T47D (cell line): Measurements from ENCODE around the gene STYX.
A peak's percentile ranks its signal among the peaks of the same experiment; 100 is the strongest.

ENCODE experiments used
- DNase-seq, 2 experiments: peaks; one replicate each; pipeline versions ENCODE4 v3.0.0 to v3.0.0-alpha.2; 2011 to 2012; ENCODE audit warnings: low read depth in 1 of 2, low spot score in 1 of 2
- JUND ChIP-seq: IDR thresholded peaks from 2 replicates; pipeline ENCODE4 v1.6.1; 2012; ENCODE audit warnings: low read depth
- in situ Hi-C: cut with HindIII; loops from 2 replicates; pipeline ENCODE4 v1.10.0; 2016; ENCODE audit warnings: low sequenced_read_pairs, low pct_unique_long_range_greater_than_20kb

Gene STYX

DNA sequence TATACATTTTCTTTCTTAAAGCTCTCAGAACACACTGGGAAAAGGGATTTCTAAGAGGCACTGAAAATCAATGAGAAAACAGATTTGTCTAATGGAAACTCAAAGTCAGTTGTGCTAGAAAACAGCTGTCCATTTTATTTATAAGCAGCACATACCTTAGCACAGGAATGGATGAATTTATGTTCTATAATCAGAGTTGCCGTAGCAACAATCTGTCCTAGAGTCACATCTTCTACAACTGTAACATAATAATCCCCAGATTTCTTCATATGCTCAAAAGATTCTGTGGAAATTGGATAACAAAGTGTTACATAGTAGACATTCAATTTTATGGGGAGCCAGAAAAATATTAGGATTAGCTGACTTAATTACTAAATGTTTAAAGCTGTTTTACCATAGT, 51.7 kb downstream of the STYX start:
- DNase-seq: no peak
- TF ChIP-seq JUND: no peak
- in situ Hi-C loops: no loop called here

DNA sequence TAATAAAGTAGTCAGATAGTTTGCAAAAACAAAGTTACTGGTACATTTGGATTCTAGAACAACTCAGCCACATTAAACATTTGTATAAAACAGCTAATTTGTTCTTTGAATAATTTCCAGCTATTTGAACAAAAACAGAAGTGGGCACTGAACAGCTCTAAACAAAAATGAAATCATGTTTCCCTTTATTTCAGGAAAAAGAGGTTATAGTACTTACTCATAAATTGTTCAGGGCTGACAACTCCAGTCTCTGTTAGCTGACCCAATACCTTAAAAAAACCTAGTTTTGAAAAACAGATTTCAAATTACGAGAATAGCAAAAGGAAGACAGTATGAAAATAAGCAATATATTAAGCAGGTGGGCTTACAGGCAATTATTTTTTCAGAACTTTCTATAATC, 53.2 kb downstream of the STYX start:
- in situ Hi-C loops: no loop called here
- no peak for DNase-seq
- TF ChIP-seq JUND: no peak

DNA sequence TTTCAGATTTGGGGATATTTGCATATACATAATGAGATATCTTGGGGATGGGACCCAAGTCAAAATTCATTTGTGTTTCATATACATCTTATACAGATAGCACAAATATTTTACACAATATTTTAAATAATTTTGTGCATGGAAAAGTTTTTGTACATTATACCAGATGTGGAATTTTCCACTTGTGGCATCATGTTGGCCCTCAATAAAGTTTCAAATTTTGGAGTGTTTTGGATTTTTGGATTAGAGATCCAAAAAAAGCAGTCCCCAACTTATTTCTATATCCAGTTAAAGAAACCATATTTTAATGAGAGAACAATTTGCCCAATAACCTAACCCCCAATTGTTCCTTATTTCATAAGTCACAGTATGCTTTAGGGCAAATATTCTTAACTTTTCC, 56.9 kb downstream of the STYX start:
- TF ChIP-seq JUND: no peak

DNA sequence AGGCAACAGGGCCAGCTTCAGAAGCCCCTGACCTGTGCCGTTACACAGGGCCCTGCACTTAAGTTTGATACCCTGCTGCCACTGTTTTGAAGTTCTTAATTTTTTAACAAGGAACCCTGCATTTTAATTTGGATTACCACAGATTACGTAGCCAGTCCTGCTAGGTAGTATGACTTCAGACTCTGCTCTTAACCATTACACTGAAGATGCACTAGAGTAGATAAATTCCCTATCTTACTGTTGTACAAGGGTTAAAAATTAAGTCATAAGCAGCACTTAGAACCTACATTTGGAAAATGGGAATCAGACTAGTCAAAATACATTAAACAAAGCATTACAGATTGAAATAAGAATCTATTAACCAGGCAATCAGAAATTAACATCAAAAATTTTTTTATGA, 59.2 kb downstream of the STYX start:
- TF ChIP-seq JUND: no peak
- no peak for DNase-seq
- in situ Hi-C loops: no loop called here

More for the DNA sequence above, 56.9 kb downstream of the STYX start:
- in situ Hi-C loops: no loop called here
- no peak for DNase-seq

DNA sequence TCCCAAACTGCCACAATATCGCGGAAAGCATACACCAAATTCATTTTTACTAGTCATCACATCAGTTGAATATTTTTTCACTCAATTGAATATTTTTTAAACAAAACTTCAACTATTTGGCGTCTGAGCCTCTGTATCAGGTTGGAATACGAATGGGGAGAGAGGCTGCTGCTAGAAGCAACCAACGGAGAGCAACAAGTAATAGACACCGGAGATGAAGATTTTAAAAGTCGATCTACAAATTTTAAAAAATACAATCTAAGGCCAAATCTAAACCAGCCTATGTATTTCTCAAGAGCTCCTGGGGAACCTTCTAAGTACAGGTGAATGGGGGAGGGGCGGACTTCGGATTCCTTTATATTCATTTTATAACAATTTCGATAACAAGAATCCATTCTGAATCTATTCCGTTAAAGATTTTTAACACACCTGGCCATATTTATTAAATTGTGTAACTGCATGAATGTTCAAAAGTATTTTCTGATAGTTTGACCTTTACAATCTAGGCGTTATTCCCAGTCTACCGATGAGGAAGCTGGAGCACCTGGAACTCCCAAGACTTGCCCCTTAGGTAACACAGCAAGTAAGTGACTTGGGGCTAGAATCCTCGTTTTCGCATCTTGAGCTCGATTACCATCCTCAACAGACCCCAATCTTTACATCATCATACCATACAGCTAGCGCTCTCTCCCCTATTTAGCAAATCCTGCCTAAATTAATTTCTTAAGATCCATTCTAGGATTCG, 60.2 kb downstream of the STYX start:
- in situ Hi-C loops: no loop called here
- DNase-seq: peak; percentile 28 to 44
- TF ChIP-seq JUND: no peak

DNA sequence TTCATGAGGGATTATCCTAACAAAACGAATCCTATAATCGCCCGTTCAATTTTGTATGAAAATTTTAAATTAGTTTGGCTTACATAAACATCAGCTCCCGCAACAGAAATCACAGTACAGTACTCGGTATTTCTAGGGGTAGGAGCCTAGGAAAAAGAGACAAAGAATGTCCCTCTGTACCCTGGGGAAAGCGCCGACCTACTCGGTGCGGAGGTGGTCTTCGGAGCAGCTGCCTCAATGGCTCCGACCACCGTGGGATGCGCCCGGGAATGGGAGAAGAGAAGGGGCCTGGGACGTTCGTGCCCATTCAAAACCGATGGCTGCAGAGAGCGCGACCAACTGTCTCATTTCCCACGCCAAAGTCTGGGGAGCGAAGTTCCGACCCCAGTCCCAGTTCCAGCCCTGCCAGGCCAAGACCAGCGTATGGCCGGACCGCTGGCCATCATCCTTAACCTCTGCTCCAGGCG, 60.8 kb downstream of the STYX start:
- DNase-seq: no peak
- in situ Hi-C loops: no loop called here
- TF ChIP-seq JUND: no peak

DNA sequence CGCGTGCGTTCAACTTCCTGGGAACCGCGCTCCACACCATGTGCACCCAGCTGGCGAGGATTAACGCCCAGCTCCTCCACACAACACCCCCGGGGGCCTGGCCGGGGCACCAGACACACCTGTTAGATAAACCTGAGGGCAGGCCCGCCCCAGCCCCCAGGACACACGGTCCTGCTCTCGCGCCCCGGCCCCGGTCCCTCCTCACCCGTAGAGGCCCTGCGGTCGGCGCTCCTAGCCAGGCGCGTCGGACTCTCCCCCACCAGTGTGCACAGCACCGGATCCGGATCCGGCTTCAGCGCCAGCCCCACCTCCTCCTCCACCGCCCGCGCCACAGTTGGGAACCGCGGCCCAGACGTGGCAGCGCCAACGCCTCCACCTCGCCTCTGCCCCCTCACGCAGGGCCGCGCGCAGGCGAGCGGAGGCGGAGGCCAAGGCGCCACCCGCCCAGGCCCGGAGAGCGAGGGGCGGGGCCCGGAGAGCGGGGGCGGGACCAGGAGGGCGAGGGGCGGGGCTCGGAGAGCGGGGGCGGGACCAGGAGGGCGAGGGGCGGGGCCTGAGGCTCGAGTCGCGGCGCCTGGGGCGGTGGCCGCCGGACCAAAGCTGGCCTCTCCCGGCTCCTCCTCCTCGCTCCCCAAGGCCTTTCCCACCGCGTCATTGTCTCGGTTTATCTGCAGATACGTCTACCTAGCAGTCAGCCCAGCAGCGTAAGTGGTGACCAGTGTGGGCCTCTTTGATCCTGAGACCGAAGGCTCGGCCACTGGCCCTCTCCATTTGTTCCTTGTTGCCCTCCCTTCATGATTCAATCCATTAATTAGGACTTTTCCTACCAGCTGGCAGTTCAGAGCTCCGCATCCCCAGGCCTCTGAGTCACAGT, 61.5 kb downstream of the STYX start, which contains the start of gene GNPNAT1:
GNPNAT1 (minus strand) TSS at position 385 of the 874 bp plus-strand sequence. CDS start 6,957 bp downstream, outside the sequence.
- in situ Hi-C loops: no loop called here
- DNase-seq: peak; percentile 89 to 98
- no peak for TF ChIP-seq JUND

DNA sequence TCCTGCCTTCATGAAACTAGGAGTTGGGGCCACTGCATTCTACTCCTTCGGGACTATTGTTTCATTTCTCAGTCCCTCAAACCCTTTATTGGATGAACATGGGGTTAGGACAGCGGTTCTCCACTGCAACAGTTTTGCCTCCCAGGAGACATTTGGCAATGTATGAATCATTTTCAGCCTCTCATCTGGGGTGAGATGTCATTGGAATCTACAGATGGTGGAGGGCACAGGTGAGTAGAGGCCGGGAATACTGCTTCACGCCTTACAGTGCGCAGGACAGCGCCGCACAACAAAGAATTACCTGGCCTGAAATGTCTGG, 62.1 kb downstream of the STYX start:
- in situ Hi-C loops: no loop called here
- no peak for DNase-seq
- no peak for TF ChIP-seq JUND

DNA sequence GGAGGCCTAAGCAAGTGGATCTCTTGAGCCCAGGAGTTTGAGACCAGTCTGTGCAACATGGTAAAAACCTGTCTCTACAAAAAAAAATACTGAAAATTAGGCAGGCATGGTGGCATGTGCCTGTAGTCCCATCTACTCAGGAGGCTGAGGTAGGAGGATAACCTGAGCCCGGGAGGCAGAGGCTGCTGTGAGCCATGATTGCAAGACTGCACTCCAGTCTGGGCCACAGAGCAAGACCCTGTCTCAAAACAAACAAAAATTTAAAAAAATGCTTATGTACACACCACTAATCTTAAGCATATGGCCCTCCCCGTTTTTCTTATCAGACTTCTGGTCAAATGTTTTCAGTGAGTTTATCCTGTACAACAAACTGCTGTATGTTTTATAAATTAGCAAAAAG, 63.1 kb downstream of the STYX start:
- DNase-seq: no peak
- in situ Hi-C loops: no loop called here
- TF ChIP-seq JUND: no peak

DNA sequence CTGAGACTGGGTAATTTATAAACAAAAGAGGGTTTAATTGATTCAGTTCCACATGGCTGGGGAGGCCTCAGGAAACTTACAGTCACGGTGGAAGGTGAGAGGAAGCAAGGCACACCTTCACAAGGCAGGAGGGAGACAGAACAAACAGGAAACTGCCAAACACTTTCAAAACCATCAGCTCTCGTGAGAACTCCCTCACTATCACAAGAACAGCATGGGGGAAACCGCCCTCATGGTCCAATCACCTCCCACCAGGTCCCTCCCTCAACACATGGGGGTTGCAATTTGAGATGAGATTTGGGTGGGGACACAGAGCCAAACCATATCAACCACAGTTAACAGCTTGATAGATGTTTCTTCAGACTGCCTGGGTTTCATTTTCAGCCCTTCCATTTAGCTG, 67.7 kb downstream of the STYX start:
- DNase-seq: no peak
- in situ Hi-C loops: no loop called here
- no peak for TF ChIP-seq JUND

DNA sequence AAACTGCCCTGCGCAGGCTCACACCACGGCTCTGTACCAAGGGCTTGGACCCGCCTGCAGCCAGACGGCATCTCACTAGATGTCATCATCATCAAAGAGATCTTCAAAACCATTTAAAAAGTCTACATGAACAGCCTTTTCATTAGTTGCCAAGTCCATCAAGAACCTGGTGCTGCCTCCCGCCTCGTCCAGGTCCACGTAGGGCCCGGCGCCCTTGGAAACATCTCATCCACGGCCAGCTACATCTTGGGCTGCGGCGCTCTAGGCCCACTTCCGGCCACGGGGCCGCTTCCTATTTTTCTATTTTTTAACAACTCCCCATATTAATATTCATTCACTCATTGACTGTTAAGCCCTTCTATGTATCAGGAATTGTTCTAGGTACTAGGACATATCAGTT, 68.9 kb downstream of the STYX start:
- no peak for DNase-seq
- in situ Hi-C loops: no loop called here
- TF ChIP-seq JUND: no peak

DNA sequence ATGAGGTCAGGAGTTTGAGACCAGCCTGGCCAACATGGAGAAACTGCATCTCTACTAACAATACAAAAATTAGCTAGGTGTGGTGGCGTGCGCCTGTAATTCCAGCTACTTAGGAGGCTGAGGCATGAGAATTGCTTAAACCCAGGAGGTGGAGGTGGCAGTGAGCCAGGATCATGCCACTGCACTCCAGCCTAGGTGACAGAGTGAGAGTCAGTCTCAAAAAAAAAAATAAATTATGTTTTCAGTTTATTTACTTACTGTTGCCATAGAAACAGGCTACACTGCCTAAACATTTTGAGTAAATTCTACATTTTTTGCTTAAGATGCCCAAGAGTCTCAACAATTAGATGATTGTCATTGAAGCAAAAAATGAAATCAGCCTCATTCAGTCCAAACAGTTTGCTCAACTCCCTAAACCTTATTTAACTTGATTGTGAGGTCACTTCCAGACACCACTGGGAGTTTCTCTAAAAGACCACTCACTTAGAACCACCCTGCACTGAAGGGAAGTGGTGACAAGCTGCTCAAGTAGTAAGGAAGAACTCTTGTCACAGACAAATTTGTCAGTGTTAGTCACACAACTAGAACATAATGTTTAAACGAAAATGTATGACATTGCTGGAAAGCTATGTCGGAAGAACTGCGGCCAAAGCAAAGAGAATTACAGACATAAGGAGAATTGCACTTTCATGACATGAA, 71.2 kb downstream of the STYX start:
- no peak for TF ChIP-seq JUND
- no peak for DNase-seq
- in situ Hi-C loops: no loop called here

DNA sequence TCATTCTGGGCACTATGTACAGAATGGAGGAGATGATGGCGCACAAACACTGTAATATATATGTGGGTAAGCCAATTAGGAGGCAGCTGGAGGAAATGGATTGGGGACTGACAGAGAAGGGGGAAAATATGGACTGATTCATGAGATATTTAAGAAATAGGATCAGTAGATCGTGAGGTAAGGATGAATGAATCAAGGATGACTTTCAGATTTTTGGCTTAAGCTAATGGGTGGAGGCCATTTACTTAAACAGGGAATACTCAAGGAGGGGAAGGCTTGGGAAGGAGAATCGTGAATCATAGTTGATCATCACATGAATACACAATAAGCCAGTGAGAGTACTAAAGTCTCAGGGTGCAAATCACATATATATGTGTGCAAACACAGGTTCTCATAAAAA, 72.6 kb downstream of the STYX start:
- in situ Hi-C loops: no loop called here
- DNase-seq: no peak
- TF ChIP-seq JUND: no peak
